ENCODE measurements around the gene IGSF21. TPM values are rescaled to one million over a fixed set of nuclear protein-coding genes. Genes with fewer than 3 reads are reported as not detected.

The IGSF21 gene
- total and polyA plus RNA-seq, 2 donors (not counting 3 experiments of a cell fraction or from before 2014, with no cell fraction given) = not detected

DNA sequence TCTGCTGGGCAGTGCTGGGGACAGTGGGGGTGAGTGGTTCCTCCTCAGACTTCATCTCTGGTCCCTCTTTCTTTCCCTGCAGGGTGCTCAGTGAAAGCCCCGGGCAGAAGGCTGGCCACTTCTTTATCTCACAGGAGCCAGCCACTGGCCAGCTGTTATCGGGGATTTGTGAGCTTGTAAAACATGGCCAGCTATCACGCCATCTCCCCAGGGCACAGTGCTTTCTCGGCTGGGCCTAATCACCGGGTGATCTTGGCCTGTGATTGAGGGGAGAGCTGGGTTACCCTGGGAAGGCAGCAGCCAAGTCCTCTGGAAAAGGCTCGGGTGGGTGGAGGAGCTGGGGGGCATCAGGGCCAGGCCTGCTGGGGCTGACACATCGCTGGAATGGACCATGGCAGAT lies 83.0 kb downstream of the IGSF21 start:
- Histone ChIP-seq H3K4me2 (ENCODE audit: insufficient read depth, low read length) (no peak overlapping the region), H3K27me3 (ENCODE audit: control insufficient read depth in 2 of 2, insufficient read depth in 2 of 2, low read length in 2 of 2) (no peaks in the 10 kb centered on the region), H3K9ac (replicated peaks; ENCODE audit: extremely low read depth, insufficient read depth, low read length) (no peak overlapping the region), H3K36me3 (ENCODE audit: control insufficient read depth in 2 of 2, extremely low read depth in 1 of 2, insufficient read depth in 2 of 2, low read length in 2 of 2) (no peaks in the 10 kb centered on the region), H3K4me1 (ENCODE audit: control insufficient read depth, extremely low read depth, insufficient read depth, low read length) (no peaks in the 10 kb centered on the region), H3K9me3 (replicated peaks; ENCODE audit: control insufficient read depth, insufficient read depth, low read length) (no peaks in the 10 kb centered on the region), H3K4me3 (replicated peaks in 1 of 3; ENCODE audit: insufficient read depth in 1 of 3, low read depth in 1 of 3, low read length in 3 of 3) (no peak overlapping the region), H3K27ac (ENCODE audit: insufficient read depth, low read depth, low read length) (no peak overlapping the region), H3K79me2 (ENCODE audit: control insufficient read depth, insufficient read depth, low read length) (no peaks in the 10 kb centered on the region), H3K9me1 (replicated peaks; ENCODE audit: control insufficient read depth, extremely low read depth, insufficient read depth, low read length) (no peaks in the 10 kb centered on the region), H4K20me1 (replicated peaks; ENCODE audit: control insufficient read depth, extremely low read depth, insufficient read depth, low read length) (no peaks in the 10 kb centered on the region), H2AFZ (ENCODE audit: low read depth, low read length) (no peak overlapping the region)
- ChIA-PET CTCF (no interaction called here), POLR2A (no interaction called here)
- dilution Hi-C loops (cut with MboI; ENCODE audit: extremely low pct_ligation_motif_present, low sequenced_read_pairs) (no loop called here), intact Hi-C loops (cut with micrococcal nuclease) (no loop called here)
- TF ChIP-seq JUN (IDR thresholded peaks at IDR 0.05; ENCODE audit: borderline replicate concordance, insufficient read depth, insufficient read length, low read depth) = no peak
- TF ChIP-seq POLR2AphosphoS5 (IDR thresholded peaks at IDR 0.05; ENCODE audit: insufficient read depth, low read depth, low read length) = no peak
- TF ChIP-seq MYC (IDR thresholded peaks at IDR 0.05; ENCODE audit: low read depth, low read length) = no peak
- TF ChIP-seq, protein P1, sequence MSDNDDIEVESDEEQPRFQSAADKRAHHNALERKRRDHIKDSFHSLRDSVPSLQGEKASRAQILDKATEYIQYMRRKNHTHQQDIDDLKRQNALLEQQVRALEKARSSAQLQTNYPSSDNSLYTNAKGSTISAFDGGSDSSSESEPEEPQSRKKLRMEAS (IDR thresholded peaks at IDR 0.05; ENCODE audit: insufficient read depth, insufficient read length) = no peak
- no peak for TF ChIP-seq FOS (IDR thresholded peaks at IDR 0.05; ENCODE audit: borderline replicate concordance, insufficient read depth, low read length)
- TF ChIP-seq, protein P2, sequence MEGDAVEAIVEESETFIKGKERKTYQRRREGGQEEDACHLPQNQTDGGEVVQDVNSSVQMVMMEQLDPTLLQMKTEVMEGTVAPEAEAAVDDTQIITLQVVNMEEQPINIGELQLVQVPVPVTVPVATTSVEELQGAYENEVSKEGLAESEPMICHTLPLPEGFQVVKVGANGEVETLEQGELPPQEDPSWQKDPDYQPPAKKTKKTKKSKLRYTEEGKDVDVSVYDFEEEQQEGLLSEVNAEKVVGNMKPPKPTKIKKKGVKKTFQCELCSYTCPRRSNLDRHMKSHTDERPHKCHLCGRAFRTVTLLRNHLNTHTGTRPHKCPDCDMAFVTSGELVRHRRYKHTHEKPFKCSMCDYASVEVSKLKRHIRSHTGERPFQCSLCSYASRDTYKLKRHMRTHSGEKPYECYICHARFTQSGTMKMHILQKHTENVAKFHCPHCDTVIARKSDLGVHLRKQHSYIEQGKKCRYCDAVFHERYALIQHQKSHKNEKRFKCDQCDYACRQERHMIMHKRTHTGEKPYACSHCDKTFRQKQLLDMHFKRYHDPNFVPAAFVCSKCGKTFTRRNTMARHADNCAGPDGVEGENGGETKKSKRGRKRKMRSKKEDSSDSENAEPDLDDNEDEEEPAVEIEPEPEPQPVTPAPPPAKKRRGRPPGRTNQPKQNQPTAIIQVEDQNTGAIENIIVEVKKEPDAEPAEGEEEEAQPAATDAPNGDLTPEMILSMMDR (IDR thresholded peaks at IDR 0.05; ENCODE audit: extremely low read depth in 1 of 2, insufficient read depth in 1 of 2, low read depth in 1 of 2, low read length in 2 of 2) = no peak
- DNase-seq (ENCODE audit: low read depth, low spot score) (no peak), FAIRE-seq (no peak)
- BruUV-seq (replicated peaks) = no TSS peak

- DNase-seq (ENCODE audit: low read depth, low spot score) = no peak
- TF ChIP-seq MYC (IDR thresholded peaks at IDR 0.05; ENCODE audit: low read depth, low read length) = no peak
- no peak for TF ChIP-seq EZH2 (IDR thresholded peaks at IDR 0.05; ENCODE audit: borderline replicate concordance, low read depth, low read length, severe bottlenecking)
- TF ChIP-seq, protein P1 (IDR thresholded peaks at IDR 0.05; ENCODE audit: insufficient read depth, insufficient read length) = no peak
- TF ChIP-seq POLR2A (IDR thresholded peaks at IDR 0.05; ENCODE audit: low read depth, low read length) = no peak
- TF ChIP-seq, protein P2 (IDR thresholded peaks at IDR 0.05; ENCODE audit: extremely low read depth in 1 of 2, insufficient read depth in 1 of 2, low read depth in 1 of 2, low read length in 2 of 2) = no peak
- TF ChIP-seq POLR2AphosphoS5 (IDR thresholded peaks at IDR 0.05; ENCODE audit: insufficient read depth, low read depth, low read length) = no peak
- TF ChIP-seq GATA2 (IDR thresholded peaks at IDR 0.05; ENCODE audit: insufficient read depth, insufficient read length, low read depth, low read length) = no peak
- no peak for TF ChIP-seq FOS (IDR thresholded peaks at IDR 0.05; ENCODE audit: borderline replicate concordance, insufficient read depth, low read length)
- no peak for TF ChIP-seq JUN (IDR thresholded peaks at IDR 0.05; ENCODE audit: borderline replicate concordance, insufficient read depth, insufficient read length, low read depth)
- H4K20me1 ChIP-seq (replicated peaks; ENCODE audit: control insufficient read depth, extremely low read depth, insufficient read depth, low read length) = no peaks in the 10 kb centered on the region
- H3K27ac ChIP-seq (ENCODE audit: insufficient read depth, low read depth, low read length) = no peak overlapping the region
- H2AFZ ChIP-seq (ENCODE audit: low read depth, low read length) = no peak overlapping the region
- ChIA-PET CTCF (no interaction called here), POLR2A (no interaction called here)
- no peaks in the 10 kb centered on the region for H3K9me3 ChIP-seq (replicated peaks; ENCODE audit: control insufficient read depth, insufficient read depth, low read length)
- BruUV-seq (replicated peaks) = no TSS peak
- H3K36me3 ChIP-seq (ENCODE audit: control insufficient read depth in 2 of 2, extremely low read depth in 1 of 2, insufficient read depth in 2 of 2, low read length in 2 of 2) = no peaks in the 10 kb centered on the region
- H3K9me1 ChIP-seq (replicated peaks; ENCODE audit: control insufficient read depth, extremely low read depth, insufficient read depth, low read length) = no peaks in the 10 kb centered on the region
- no peak for FAIRE-seq
- no peak overlapping the region for H3K4me3 ChIP-seq (replicated peaks in 1 of 3; ENCODE audit: insufficient read depth in 1 of 3, low read depth in 1 of 3, low read length in 3 of 3)
- intact Hi-C loops (cut with micrococcal nuclease) (no loop called here), dilution Hi-C loops (cut with MboI; ENCODE audit: extremely low pct_ligation_motif_present, low sequenced_read_pairs) (no loop called here)
- H3K4me1 ChIP-seq (ENCODE audit: control insufficient read depth, extremely low read depth, insufficient read depth, low read length) = no peaks in the 10 kb centered on the region
- no peak overlapping the region for H3K9ac ChIP-seq (replicated peaks; ENCODE audit: extremely low read depth, insufficient read depth, low read length)
- no peaks in the 10 kb centered on the region for H3K79me2 ChIP-seq (ENCODE audit: control insufficient read depth, insufficient read depth, low read length)
- H3K4me2 ChIP-seq (ENCODE audit: insufficient read depth, low read length) = no peak overlapping the region
- no peaks in the 10 kb centered on the region for H3K27me3 ChIP-seq (ENCODE audit: control insufficient read depth in 2 of 2, insufficient read depth in 2 of 2, low read length in 2 of 2)
These were observed 83.4 kb downstream of the IGSF21 start for GRCh38 chr1:18191037-18191436.
